Endothelial cell (in vitro differentiated cells): ENCODE results near the gene ENPEP. TPM values are rescaled to one million over a fixed set of nuclear protein-coding genes. Genes with fewer than 3 reads are reported as not detected.

Experiments used
- DNase-seq: peaks from one replicate; pipeline ENCODE4 v3.0.0; 2021; ENCODE audit warnings: low spot score
- H3K27ac Mint-ChIP-seq: one replicate; pipeline ENCODE4 v1.8.0; 2021; ENCODE audit warnings: mixed read lengths, inconsistent platforms; ENCODE audit not compliant: unreplicated experiment
- H3K27me3 Mint-ChIP-seq: one replicate; pipeline ENCODE4 v1.8.0; 2021; ENCODE audit warnings: mild to moderate bottlenecking, moderate library complexity, mixed read lengths, inconsistent platforms; ENCODE audit not compliant: unreplicated experiment
- H3K36me3 Mint-ChIP-seq: one replicate; pipeline ENCODE4 v1.8.0; 2021; ENCODE audit warnings: mild to moderate bottlenecking, low read depth, mixed read lengths, inconsistent platforms; ENCODE audit not compliant: unreplicated experiment
- H3K4me1 Mint-ChIP-seq: one replicate; pipeline ENCODE4 v1.8.0; 2021; ENCODE audit warnings: mild to moderate bottlenecking, mixed read lengths, inconsistent platforms; ENCODE audit not compliant: unreplicated experiment
- H3K4me3 Mint-ChIP-seq: one replicate; pipeline ENCODE4 v1.8.0; 2021; ENCODE audit warnings: mild to moderate bottlenecking, mixed read lengths, inconsistent platforms; ENCODE audit not compliant: unreplicated experiment
- H3K9me3 Mint-ChIP-seq: one replicate; pipeline ENCODE4 v1.8.0; 2021; ENCODE audit warnings: mixed read lengths, inconsistent platforms; ENCODE audit not compliant: unreplicated experiment
- CTCF ChIP-seq: fragments of 200-600 bp; sonication (generic); IDR thresholded peaks from one replicate; pipeline ENCODE4 v1.5.0; 2021; ENCODE audit warnings: antibody characterized with exemption; ENCODE audit not compliant: unreplicated experiment
- total RNA-seq: library from RNA; stranded (reverse); fragmentation: NEBNext Ultra II Directional; extraction: Animal tissue kit (Norgen Biotek cat#: 25700); gene quantifications from one replicate; pipeline ENCODE4 v1.2.1, GENCODE V29; 2021; ENCODE audit not compliant: unreplicated experiment

ENPEP gene
- total RNA-seq, 1 donor from 2014 or later = 3.5 TPM

GRCh38 chr4:110610940-110611831 lies 135.2 kb downstream of the ENPEP start:
- Mint-ChIP-seq H3K36me3 (peaks cover 9% of the 10 kb centered on the region), H3K27me3 (peaks cover 17% of the 10 kb centered on the region), H3K4me1 (peaks cover 31% of the 10 kb centered on the region), H3K9me3 (no peaks in the 10 kb centered on the region), H3K27ac (no peak overlapping the region), H3K4me3 (peak overlapping the region; percentile 42)
- TF ChIP-seq CTCF = no peak
- DNase-seq = no peak

GRCh38 chr4:110611968-110612447 lies 136.1 kb downstream of the ENPEP start:
- H3K36me3 Mint-ChIP-seq = peaks cover 9% of the 10 kb centered on the region
- no peak for TF ChIP-seq CTCF
- peaks cover 23% of the 10 kb centered on the region for H3K27me3 Mint-ChIP-seq
- H3K27ac Mint-ChIP-seq = no peak overlapping the region
- peaks cover 36% of the 10 kb centered on the region for H3K4me1 Mint-ChIP-seq
- no peaks in the 10 kb centered on the region for H3K9me3 Mint-ChIP-seq
- DNase-seq = no peak
- peak overlapping the region; percentile 34 for H3K4me3 Mint-ChIP-seq

- peaks cover 41% of the 10 kb centered on the region for H3K4me1 Mint-ChIP-seq
- peaks cover 12% of the 10 kb centered on the region for H3K36me3 Mint-ChIP-seq
- H3K4me3 Mint-ChIP-seq = peak overlapping the region; percentile 84
- H3K9me3 Mint-ChIP-seq = no peaks in the 10 kb centered on the region
- no peak for TF ChIP-seq CTCF
- peak; percentile 22 for DNase-seq
- H3K27ac Mint-ChIP-seq = no peak overlapping the region
- H3K27me3 Mint-ChIP-seq = peaks cover 28% of the 10 kb centered on the region
Observed at GRCh38 chr4:110612631-110613269, 136.8 kb downstream of the ENPEP start.

- peak overlapping the region; percentile 97 for H3K4me3 Mint-ChIP-seq
- peaks cover 50% of the 10 kb centered on the region for H3K4me1 Mint-ChIP-seq
- H3K36me3 Mint-ChIP-seq = peaks cover 11% of the 10 kb centered on the region
- no peak for DNase-seq
- H3K27me3 Mint-ChIP-seq = peaks cover 34% of the 10 kb centered on the region
- H3K9me3 Mint-ChIP-seq = no peaks in the 10 kb centered on the region
- H3K27ac Mint-ChIP-seq = peak overlapping the region; percentile 61
- no peak for TF ChIP-seq CTCF
Observed at GRCh38 chr4:110613745-110614144, 137.8 kb downstream of the ENPEP start.
